Measurements from ENCODE around the gene PODNL1. TPM values are rescaled to one million over a fixed set of nuclear protein-coding genes. Genes with fewer than 3 reads are reported as not detected.

The PODNL1 gene
- total and polyA plus RNA-seq, 2 of the 8 experiments (the other 6 are each of a cell fraction or from before 2014, with no cell fraction given) = 1.0 to 1.5 TPM

DNA sequence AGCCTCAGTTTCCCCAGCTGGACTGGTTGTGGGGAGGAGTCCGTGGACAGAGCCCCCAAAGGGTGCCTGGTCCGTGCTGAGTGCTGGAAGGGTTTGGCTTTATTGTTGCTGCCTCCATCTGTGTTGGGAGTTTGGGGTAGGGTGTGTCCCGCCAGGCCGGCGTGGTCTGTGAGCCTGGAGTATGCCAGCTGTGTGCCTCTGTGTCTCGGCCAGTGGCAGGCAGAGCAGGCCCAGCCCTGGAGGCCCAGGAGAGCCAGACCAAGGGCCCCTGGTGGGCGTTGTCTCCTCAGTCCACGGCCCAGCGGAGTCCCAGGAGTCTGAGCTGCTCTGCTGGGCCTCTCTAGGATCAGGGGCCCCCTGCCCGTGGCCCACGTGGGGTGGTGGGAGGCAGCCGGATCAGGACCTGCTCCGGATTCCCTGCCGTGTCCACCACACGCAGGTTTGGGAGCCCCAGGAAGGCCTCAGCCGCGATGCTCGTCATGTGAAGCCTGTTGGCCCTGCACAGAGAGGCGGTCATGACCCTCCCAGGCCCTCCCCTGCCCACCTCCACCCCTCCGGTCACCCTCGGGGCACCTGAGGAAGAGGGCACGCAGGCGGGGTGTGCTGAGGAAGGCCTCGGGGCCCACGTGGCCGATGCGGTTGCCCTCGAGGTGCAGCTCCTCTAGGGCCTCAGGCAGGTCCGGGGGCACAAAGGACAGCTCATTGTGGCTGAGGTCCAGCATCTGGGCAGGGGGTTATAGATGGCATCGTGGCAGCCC, 6.6 kb downstream of the PODNL1 start (continued):
- no peak for TF ChIP-seq NANOG (IDR thresholded peaks at IDR 0.05; ENCODE audit: insufficient read depth, low read depth, low read length, poor library complexity, severe bottlenecking)

Measured in H1 (cell line).